Measurements from ENCODE around the gene RPP14.
A peak's percentile ranks its signal among the peaks of the same experiment; 100 is the strongest.

Gene RPP14

DNA sequence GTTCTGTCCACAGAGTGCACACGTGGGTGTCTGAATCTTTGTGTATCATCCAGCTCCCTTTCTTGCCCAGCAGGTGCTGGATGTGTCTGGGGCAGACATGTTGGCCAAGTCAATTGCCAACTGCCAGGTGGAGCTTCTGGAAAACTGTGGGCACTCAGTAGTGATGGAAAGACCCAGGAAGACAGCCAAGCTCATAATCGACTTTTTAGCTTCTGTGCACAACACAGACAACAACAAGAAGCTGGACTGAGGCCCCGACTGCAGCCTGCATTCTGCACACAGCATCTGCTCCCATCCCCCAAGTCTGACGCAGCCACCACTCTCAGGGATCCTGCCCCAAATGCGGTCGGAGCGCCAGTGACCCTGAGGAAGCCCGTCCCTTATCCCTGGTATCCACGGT lies 12.5 kb upstream of the RPP14 start:
- DNase-seq (ENCODE audit: insufficient read length, low spot score) (no peak), FAIRE-seq (no peak)
- TF ChIP-seq, protein P1, sequence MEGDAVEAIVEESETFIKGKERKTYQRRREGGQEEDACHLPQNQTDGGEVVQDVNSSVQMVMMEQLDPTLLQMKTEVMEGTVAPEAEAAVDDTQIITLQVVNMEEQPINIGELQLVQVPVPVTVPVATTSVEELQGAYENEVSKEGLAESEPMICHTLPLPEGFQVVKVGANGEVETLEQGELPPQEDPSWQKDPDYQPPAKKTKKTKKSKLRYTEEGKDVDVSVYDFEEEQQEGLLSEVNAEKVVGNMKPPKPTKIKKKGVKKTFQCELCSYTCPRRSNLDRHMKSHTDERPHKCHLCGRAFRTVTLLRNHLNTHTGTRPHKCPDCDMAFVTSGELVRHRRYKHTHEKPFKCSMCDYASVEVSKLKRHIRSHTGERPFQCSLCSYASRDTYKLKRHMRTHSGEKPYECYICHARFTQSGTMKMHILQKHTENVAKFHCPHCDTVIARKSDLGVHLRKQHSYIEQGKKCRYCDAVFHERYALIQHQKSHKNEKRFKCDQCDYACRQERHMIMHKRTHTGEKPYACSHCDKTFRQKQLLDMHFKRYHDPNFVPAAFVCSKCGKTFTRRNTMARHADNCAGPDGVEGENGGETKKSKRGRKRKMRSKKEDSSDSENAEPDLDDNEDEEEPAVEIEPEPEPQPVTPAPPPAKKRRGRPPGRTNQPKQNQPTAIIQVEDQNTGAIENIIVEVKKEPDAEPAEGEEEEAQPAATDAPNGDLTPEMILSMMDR (IDR thresholded peaks at IDR 0.05; ENCODE audit: insufficient read depth, missing control alignments) = no peak

DNA sequence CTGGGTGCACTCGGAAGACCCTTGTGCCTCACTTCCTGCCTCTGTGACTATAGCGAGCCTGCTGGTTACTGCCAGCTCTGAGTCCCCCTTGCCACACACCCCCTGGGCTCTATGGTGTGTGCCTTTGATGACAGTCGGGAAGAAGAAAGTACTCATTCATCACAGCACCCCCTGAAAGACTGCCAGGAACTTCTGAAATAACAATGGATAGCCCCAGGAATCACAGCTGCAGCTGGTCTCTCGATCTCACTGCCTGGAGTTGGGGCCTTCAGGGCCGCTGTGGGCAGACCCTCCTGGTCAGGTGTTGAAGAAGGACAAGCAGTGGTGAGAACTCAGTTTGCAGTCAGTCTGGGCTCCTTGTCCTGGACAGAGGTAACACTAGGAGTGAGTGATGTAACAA lies 9.8 kb upstream of the RPP14 start:
- TF ChIP-seq, protein P1 (IDR thresholded peaks at IDR 0.05; ENCODE audit: insufficient read depth, missing control alignments) = no peak
- FAIRE-seq (no peak), DNase-seq (ENCODE audit: insufficient read length, low spot score) (no peak)

DNA sequence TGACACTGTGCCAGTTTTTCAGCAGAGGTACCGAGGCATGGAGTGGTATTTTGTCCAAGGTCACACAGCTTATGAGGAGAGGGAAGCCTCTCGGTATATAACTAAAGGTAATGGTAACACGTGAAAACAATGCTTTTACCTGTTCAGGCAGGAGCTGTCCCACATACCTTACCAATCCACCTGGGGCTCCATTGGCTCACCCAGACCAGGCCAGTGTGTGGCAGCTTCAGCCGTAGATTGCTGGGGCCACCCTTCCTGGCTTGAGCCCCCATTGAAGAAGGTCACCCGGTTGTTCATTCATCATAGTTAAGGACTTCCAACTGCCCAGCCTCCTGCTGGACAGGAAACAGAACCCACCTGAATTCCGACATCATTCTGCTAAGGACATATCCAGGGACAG lies 9.2 kb upstream of the RPP14 start:
- no peak for FAIRE-seq
- DNase-seq (ENCODE audit: insufficient read length, low spot score) = no peak
- TF ChIP-seq, protein P1 (IDR thresholded peaks at IDR 0.05; ENCODE audit: insufficient read depth, missing control alignments) = no peak

- DNase-seq (ENCODE audit: insufficient read length, low spot score) (no peak), FAIRE-seq (no peak)
- TF ChIP-seq, protein P1 (IDR thresholded peaks at IDR 0.05; ENCODE audit: insufficient read depth, missing control alignments) = no peak
These were observed 7.9 kb upstream of the RPP14 start for GRCh38 chr3:58298190-58298589.

GRCh38 chr3:58299075-58299474 lies 7.0 kb upstream of the RPP14 start:
- TF ChIP-seq, protein P1 (IDR thresholded peaks at IDR 0.05; ENCODE audit: insufficient read depth, missing control alignments) = no peak
- FAIRE-seq (no peak), DNase-seq (ENCODE audit: insufficient read length, low spot score) (no peak)

DNA sequence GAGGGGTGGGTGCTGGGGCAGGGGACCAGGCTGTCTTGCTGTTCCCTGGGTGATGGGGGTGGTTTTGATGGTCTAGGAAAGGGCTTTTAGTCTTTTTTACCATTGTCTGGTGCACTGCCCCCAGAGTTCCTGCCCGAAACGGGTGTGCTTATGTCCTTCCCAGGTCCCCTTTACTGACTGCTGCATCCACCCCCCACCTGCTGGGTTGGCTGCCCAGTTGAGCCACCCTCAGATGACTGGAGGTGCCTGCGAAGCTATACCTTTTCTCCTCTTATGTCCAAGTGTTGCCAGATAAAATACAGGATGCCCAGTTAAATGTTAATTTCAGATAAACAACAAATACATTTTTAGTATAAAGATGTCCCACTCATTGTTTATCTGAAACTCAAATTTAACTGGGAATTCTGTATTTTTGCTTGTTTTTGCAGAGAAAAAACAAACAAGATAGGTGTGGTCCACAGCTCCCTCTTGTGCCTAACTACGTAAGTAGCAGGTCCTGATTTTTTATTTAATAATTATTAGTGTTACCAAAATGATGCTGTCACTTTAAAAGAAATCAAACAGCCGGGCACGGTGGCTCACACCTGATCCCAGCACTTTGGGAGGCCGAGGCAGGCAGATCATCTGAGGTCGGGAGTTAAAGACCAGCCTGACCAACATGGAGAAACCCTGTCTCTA lies 6.1 kb upstream of the RPP14 start:
- DNase-seq (ENCODE audit: insufficient read length, low spot score) = no peak
- no peak for FAIRE-seq
- TF ChIP-seq, protein P1 (IDR thresholded peaks at IDR 0.05; ENCODE audit: insufficient read depth, missing control alignments) = peak; percentile 62

DNA sequence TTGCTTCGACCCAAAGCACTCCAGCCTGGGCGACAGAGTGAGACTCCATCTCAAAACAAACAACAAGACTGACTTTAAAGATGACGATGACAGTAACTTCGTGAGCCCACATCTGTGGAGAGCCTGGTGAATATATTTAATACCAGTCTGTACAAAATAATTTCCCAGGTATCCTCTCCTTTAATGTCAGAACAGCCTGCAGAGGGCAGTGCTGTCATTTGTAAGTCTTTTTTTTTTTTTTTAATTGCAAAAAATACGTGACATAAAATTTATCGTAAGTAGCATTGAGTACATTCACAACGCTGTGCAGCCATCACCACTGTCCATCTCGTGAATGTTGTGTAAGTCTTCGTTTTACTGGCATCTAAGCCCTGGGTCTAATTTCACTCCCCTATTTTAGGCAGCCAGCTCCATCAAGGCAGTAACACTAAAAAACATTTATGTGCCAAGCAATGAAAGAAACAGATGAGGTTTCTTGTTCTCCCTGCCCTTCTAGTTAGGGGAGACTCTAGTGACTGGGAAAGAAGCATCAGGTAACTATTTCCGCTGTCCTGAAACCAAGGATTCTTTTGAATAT lies 1.7 kb downstream of the RPP14 start:
- TF ChIP-seq, protein P1 (IDR thresholded peaks at IDR 0.05; ENCODE audit: insufficient read depth, missing control alignments) = peak; percentile 58
- FAIRE-seq = no peak
- DNase-seq (ENCODE audit: insufficient read length, low spot score) = no peak
